ENCODE data around the gene MBOAT2.

Gene MBOAT2

DNA sequence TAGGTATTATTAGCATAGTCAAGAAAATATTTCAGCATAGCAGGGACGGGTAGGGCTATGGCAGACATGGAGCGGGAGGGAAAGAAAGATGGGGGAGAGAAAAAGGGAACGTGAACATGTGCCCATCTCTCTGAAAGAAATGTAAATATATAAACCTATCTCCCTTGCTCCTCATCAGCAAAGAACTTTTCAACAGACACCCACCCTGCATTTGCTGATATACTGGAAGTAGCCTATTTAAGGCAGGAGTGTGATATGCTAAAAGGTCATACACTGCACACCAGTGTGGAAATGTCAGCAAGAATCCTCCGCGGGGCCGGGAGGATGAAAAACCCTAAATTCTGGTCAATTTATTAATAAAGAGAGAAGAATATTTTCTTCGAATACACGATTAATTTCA, 1.7 kb downstream of the MBOAT2 start:
- DNase-seq (ENCODE audit: low spot score) = no peak
- in situ Hi-C loops (cut with MboI; ENCODE audit: low pct_unique_long_range_greater_than_20kb, low sequenced_read_pairs, unreplicated experiment) = no loop called here
- TF ChIP-seq, protein P1, sequence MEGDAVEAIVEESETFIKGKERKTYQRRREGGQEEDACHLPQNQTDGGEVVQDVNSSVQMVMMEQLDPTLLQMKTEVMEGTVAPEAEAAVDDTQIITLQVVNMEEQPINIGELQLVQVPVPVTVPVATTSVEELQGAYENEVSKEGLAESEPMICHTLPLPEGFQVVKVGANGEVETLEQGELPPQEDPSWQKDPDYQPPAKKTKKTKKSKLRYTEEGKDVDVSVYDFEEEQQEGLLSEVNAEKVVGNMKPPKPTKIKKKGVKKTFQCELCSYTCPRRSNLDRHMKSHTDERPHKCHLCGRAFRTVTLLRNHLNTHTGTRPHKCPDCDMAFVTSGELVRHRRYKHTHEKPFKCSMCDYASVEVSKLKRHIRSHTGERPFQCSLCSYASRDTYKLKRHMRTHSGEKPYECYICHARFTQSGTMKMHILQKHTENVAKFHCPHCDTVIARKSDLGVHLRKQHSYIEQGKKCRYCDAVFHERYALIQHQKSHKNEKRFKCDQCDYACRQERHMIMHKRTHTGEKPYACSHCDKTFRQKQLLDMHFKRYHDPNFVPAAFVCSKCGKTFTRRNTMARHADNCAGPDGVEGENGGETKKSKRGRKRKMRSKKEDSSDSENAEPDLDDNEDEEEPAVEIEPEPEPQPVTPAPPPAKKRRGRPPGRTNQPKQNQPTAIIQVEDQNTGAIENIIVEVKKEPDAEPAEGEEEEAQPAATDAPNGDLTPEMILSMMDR (IDR thresholded peaks at IDR 0.05; ENCODE audit: extremely low read depth, insufficient read depth, missing control alignments) = no peak

DNA sequence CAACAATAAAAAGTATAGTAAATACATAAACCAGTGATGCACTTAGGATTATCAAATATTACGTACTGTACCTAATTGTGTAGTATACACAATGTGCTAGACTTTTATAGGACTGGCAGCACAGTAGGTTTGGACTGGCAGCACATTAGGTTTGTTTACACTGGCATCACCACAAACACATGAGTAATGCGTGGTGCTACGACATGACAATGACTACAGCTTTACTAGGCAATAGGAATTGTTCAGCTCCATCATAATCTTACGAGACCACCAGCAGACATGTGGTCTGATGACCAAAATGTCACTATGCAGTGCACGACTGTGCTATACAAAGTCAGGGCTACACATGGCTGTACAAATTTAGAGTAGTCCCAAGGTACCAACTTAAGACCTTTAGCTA, 2.3 kb downstream of the MBOAT2 start:
- TF ChIP-seq, protein P1 (IDR thresholded peaks at IDR 0.05; ENCODE audit: extremely low read depth, insufficient read depth, missing control alignments) = no peak
- in situ Hi-C loops (cut with MboI; ENCODE audit: low pct_unique_long_range_greater_than_20kb, low sequenced_read_pairs, unreplicated experiment) = no loop called here
- DNase-seq (ENCODE audit: low spot score) = no peak

DNA sequence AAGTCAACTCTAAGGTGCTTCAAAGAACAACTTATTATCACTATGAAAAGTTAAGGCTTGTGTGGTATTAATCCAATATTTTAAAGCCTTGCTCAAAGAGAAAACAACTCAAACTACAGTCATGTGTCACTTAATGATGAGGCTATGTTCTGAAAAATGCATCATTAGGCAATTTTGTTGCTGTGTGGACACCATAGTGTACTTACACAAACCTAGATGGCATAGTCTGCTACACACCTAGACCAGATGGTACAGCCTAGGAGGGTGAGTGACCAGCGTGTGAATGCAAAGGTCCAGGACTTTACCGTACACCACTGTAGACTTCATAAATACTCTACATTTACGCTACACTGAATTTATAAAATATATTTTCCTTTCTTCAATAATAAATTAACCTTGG, 3.0 kb downstream of the MBOAT2 start:
- in situ Hi-C loops (cut with MboI; ENCODE audit: low pct_unique_long_range_greater_than_20kb, low sequenced_read_pairs, unreplicated experiment) = no loop called here
- no peak for DNase-seq (ENCODE audit: low spot score)
- TF ChIP-seq, protein P1 (IDR thresholded peaks at IDR 0.05; ENCODE audit: extremely low read depth, insufficient read depth, missing control alignments) = no peak

DNA sequence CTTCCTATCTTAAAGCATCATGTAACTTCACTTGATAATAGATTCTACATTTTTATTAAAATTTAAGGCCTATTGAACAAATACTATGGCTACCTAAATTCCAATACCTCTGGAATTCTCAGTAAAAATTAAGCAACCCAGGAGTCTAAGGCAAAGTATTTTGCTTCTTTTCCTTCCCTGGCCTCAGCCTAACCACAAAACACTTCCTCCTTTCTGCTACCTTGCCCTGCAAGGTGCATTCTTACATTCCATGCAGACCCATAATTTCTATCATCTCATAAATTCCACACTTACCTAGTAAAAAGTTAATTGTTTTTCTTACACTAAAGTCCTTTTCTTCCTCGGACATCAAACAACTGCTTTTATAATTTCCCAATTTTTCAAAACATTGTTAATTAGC, 3.7 kb downstream of the MBOAT2 start:
- DNase-seq (ENCODE audit: low spot score) = no peak
- in situ Hi-C loops (cut with MboI; ENCODE audit: low pct_unique_long_range_greater_than_20kb, low sequenced_read_pairs, unreplicated experiment) = no loop called here
- TF ChIP-seq, protein P1 (IDR thresholded peaks at IDR 0.05; ENCODE audit: extremely low read depth, insufficient read depth, missing control alignments) = no peak

DNA sequence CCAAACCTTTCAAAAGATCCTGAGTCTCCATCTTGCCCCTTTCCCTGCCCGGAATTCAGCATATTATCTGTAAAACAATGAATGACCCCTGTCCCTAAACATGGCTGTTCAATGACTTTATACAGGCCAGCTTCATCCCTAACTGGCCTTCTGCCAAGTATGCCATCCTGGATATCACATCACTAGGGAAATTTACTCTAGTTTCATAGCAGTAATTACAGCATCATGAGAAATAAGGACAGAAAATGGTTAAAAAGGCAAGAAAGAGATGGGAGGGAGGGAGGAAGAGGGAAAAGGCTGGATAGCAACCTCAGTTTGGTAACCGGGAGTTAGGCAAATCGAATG, 4.4 kb downstream of the MBOAT2 start:
- DNase-seq (ENCODE audit: low spot score) = no peak
- in situ Hi-C loops (cut with MboI; ENCODE audit: low pct_unique_long_range_greater_than_20kb, low sequenced_read_pairs, unreplicated experiment) = no loop called here
- TF ChIP-seq, protein P1 (IDR thresholded peaks at IDR 0.05; ENCODE audit: extremely low read depth, insufficient read depth, missing control alignments) = no peak

DNA sequence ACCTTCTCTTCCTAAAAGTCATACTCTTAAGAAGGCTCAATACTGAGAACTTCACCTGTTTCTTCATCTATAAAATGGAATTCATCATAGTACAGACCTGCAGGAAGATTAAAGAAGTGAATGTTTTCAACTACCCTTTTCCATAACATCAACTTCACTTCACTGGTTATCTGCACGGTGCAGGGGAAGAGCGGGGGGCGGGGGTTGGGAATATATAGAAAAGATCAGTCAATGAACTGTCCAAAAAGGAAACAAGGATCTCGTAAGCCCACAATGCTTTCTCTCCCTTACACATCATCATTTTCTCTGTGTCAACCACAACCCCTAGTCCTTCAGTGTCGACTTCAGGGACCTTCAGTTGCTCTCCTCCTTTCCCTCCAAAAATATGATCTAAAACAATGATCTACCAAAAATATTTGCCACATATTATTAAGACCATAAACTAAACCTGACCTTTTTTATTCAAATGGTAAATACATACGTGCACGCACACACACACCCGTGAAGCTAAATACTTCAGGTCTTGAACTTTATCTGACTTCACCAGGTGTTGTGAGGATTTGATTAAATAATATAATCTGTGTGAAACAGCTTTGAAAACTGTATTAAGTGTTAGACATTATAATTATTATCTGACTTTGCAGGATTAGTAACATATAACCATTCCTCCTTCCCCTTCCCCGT, 4.9 kb downstream of the MBOAT2 start:
- TF ChIP-seq, protein P1 (IDR thresholded peaks at IDR 0.05; ENCODE audit: extremely low read depth, insufficient read depth, missing control alignments) = no peak
- in situ Hi-C loops (cut with MboI; ENCODE audit: low pct_unique_long_range_greater_than_20kb, low sequenced_read_pairs, unreplicated experiment) = no loop called here

More for the DNA sequence above, 4.9 kb downstream of the MBOAT2 start:
- DNase-seq (ENCODE audit: low spot score) = no peak
